Measurements from ENCODE around the gene NSFL1C.

NSFL1C gene

GRCh38 chr20:1496930-1497329 is 30.3 kb upstream of the NSFL1C start:
- peaks cover 7% of the 10 kb centered on the region; the same call in 1 of the 2 replicates for H3F3A ChIP-seq (ENCODE audit: control insufficient read depth, insufficient read depth)
- 0 out of 2 replicates have a peak, but pooled peaks cover 6% of the 10 kb centered on the region for H3K27me3 ChIP-seq (ENCODE audit: control insufficient read depth, low read length)
- no peaks in the 10 kb centered on the region for H3K9me2 ChIP-seq (replicated peaks; ENCODE audit: control insufficient read depth, low read length)
- H3K27ac ChIP-seq (ENCODE audit: low read depth, low read length), result no peak overlapping the region
- no peaks in the 10 kb centered on the region for H3K79me2 ChIP-seq (ENCODE audit: control insufficient read depth, low read length)
- no peaks in the 10 kb centered on the region for H3K36me3 ChIP-seq (ENCODE audit: control insufficient read depth, low read length)
- no peak overlapping the region for H3K4me3 ChIP-seq (ENCODE audit: low read length)
- TF ChIP-seq, protein P1, sequence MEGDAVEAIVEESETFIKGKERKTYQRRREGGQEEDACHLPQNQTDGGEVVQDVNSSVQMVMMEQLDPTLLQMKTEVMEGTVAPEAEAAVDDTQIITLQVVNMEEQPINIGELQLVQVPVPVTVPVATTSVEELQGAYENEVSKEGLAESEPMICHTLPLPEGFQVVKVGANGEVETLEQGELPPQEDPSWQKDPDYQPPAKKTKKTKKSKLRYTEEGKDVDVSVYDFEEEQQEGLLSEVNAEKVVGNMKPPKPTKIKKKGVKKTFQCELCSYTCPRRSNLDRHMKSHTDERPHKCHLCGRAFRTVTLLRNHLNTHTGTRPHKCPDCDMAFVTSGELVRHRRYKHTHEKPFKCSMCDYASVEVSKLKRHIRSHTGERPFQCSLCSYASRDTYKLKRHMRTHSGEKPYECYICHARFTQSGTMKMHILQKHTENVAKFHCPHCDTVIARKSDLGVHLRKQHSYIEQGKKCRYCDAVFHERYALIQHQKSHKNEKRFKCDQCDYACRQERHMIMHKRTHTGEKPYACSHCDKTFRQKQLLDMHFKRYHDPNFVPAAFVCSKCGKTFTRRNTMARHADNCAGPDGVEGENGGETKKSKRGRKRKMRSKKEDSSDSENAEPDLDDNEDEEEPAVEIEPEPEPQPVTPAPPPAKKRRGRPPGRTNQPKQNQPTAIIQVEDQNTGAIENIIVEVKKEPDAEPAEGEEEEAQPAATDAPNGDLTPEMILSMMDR (IDR thresholded peaks at IDR 0.05; ENCODE audit: low read depth, low read length, poor library complexity, severe bottlenecking), result no peak
- no peak for TF ChIP-seq EZH2phosphoT487 (IDR thresholded peaks at IDR 0.05; ENCODE audit: borderline replicate concordance, low read length)
- H3K4me2 ChIP-seq (ENCODE audit: low read length), result no peak overlapping the region
- H3K9me3 ChIP-seq (ENCODE audit: control insufficient read depth, insufficient read depth, low read length), result 0 out of 2 replicates have a peak, but pooled peaks cover 4% of the 10 kb centered on the region
- H3K4me1 ChIP-seq (ENCODE audit: control insufficient read depth, low read length), result peaks cover 46% of the 10 kb centered on the region
- no peaks in the 10 kb centered on the region for H4K20me1 ChIP-seq (ENCODE audit: control insufficient read depth, insufficient read depth, low read depth, low read length)

- H3K27me3 ChIP-seq (ENCODE audit: control insufficient read depth, low read length), result no peaks in the 10 kb centered on the region
- H3F3A ChIP-seq (ENCODE audit: control insufficient read depth, insufficient read depth), result peaks cover 7% of the 10 kb centered on the region; the same call in 1 of the 2 replicates
- peaks cover 60% of the 10 kb centered on the region for H3K4me1 ChIP-seq (ENCODE audit: control insufficient read depth, low read length)
Measured at GRCh38 chr20:1494436-1494835, 27.8 kb upstream of the NSFL1C start.

DNA sequence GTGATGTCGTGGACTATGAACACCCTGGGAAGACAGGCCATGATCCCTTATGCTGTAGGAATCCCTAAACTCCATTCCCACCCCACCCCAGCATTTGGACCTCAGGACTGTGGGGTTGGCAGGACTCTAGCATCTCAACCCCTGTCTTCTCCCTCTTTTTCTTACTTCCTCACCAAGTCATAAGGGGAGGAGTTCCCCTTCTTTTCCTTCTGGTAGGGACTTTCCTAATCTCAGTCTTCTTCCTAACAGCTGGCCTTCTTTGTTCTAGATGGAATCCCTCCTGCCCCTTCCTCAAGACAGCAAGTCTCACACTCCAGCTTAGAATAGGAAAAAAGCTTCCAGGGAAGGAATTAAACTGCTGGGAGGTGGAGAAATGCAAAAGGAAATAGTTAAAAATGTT is 26.9 kb upstream of the NSFL1C start:
- no peaks in the 10 kb centered on the region for H3K27me3 ChIP-seq (ENCODE audit: control insufficient read depth, low read length)
- H3K4me1 ChIP-seq (ENCODE audit: control insufficient read depth, low read length), result peaks cover 69% of the 10 kb centered on the region
- peaks cover 7% of the 10 kb centered on the region; the same call in 1 of the 2 replicates for H3F3A ChIP-seq (ENCODE audit: control insufficient read depth, insufficient read depth)
- H3K79me2 ChIP-seq (ENCODE audit: control insufficient read depth, low read length), result peaks cover 5% of the 10 kb centered on the region; the same call in 1 of the 2 replicates
- no peaks in the 10 kb centered on the region for H3K36me3 ChIP-seq (ENCODE audit: control insufficient read depth, low read length)
- no peak for TF ChIP-seq EZH2phosphoT487 (IDR thresholded peaks at IDR 0.05; ENCODE audit: borderline replicate concordance, low read length)
- TF ChIP-seq, protein P1 (IDR thresholded peaks at IDR 0.05; ENCODE audit: low read depth, low read length, poor library complexity, severe bottlenecking), result no peak
- no peaks in the 10 kb centered on the region for H3K9me2 ChIP-seq (replicated peaks; ENCODE audit: control insufficient read depth, low read length)
- H3K4me2 ChIP-seq (ENCODE audit: low read length), result peak overlapping the region; percentile 51
- peak overlapping the region; percentile 40 for H3K4me3 ChIP-seq (ENCODE audit: low read length)
- H4K20me1 ChIP-seq (ENCODE audit: control insufficient read depth, insufficient read depth, low read depth, low read length), result no peaks in the 10 kb centered on the region
- 0 out of 2 replicates have a peak, but pooled peaks cover 4% of the 10 kb centered on the region for H3K9me3 ChIP-seq (ENCODE audit: control insufficient read depth, insufficient read depth, low read length)
- H3K27ac ChIP-seq (ENCODE audit: low read depth, low read length), result peak overlapping the region; percentile 88

More at GRCh38 chr20:1494436-1494835, 27.8 kb upstream of the NSFL1C start:
- Histone ChIP-seq H3K9me3 (ENCODE audit: control insufficient read depth, insufficient read depth, low read length) (0 out of 2 replicates have a peak, but pooled peaks cover 4% of the 10 kb centered on the region), H3K27ac (ENCODE audit: low read depth, low read length) (peak overlapping the region; percentile 88), H3K4me2 (ENCODE audit: low read length) (peak overlapping the region; percentile 51), H4K20me1 (ENCODE audit: control insufficient read depth, insufficient read depth, low read depth, low read length) (no peaks in the 10 kb centered on the region), H3K36me3 (ENCODE audit: control insufficient read depth, low read length) (no peaks in the 10 kb centered on the region), H3K9me2 (replicated peaks; ENCODE audit: control insufficient read depth, low read length) (no peaks in the 10 kb centered on the region), H3K4me3 (ENCODE audit: low read length) (peak overlapping the region; percentile 40), H3K79me2 (ENCODE audit: control insufficient read depth, low read length) (no peaks in the 10 kb centered on the region)
- TF ChIP-seq, protein P1 (IDR thresholded peaks at IDR 0.05; ENCODE audit: low read depth, low read length, poor library complexity, severe bottlenecking), result no peak
- TF ChIP-seq EZH2phosphoT487 (IDR thresholded peaks at IDR 0.05; ENCODE audit: borderline replicate concordance, low read length), result no peak

All from DOHH2 (cell line).